ENCODE results near the gene MAPT.

MAPT gene

GRCh38 chr17:45863857-45864654 is 30.3 kb upstream of the MAPT start:
- Histone ChIP-seq H3K9me3 (ENCODE audit: low read length) (no peaks in the 10 kb centered on the region), H3K9ac (ENCODE audit: low read length) (no peak overlapping the region), H3K27me3 (ENCODE audit: control insufficient read depth in 1 of 2, insufficient read depth in 2 of 2, low read length in 2 of 2) (no peaks in the 10 kb centered on the region), H3K4me3 (ENCODE audit: low read depth in 1 of 2, low read length in 2 of 2) (no peak overlapping the region), H3K36me3 (ENCODE audit: insufficient read depth, low read length) (no peaks in the 10 kb centered on the region), H3K4me1 (ENCODE audit: insufficient read depth, low read length) (peaks cover 7% of the 10 kb centered on the region), H3K27ac (ENCODE audit: low read depth, low read length) (no peak overlapping the region)

GRCh38 chr17:45867171-45867570 is 27.2 kb upstream of the MAPT start:
- Histone ChIP-seq H3K27ac (ENCODE audit: low read depth, low read length) (no peak overlapping the region), H3K9me3 (ENCODE audit: low read length) (no peaks in the 10 kb centered on the region), H3K9ac (ENCODE audit: low read length) (no peak overlapping the region), H3K4me1 (ENCODE audit: insufficient read depth, low read length) (no peaks in the 10 kb centered on the region), H3K4me3 (ENCODE audit: low read depth in 1 of 2, low read length in 2 of 2) (no peak overlapping the region), H3K27me3 (ENCODE audit: control insufficient read depth in 1 of 2, insufficient read depth in 2 of 2, low read length in 2 of 2) (no peaks in the 10 kb centered on the region), H3K36me3 (ENCODE audit: insufficient read depth, low read length) (no peaks in the 10 kb centered on the region)

DNA sequence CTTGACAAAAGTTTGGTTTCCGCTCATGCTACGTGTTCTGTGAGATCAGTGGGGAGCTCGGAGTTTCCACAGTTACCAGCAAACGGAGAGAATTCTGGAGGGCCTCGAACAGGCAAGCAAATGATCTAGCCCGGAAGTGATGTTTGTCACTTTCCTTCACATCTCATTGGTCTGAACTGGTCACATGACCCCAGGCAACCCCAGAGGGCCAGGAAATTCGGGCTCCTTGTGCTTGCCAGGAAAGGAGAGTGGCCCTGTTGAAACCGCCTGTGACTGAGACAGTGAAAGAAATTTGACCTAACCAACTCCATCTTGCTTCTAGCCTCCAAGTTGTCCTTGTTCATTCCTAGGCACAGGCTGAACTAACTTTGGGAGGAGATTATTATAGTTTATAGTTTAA is 26.7 kb upstream of the MAPT start:
- no peaks in the 10 kb centered on the region for H3K9me3 ChIP-seq (ENCODE audit: low read length)
- no peaks in the 10 kb centered on the region for H3K36me3 ChIP-seq (ENCODE audit: insufficient read depth, low read length)
- no peak overlapping the region for H3K4me3 ChIP-seq (ENCODE audit: low read depth in 1 of 2, low read length in 2 of 2)
- no peak overlapping the region for H3K27ac ChIP-seq (ENCODE audit: low read depth, low read length)
- no peaks in the 10 kb centered on the region for H3K4me1 ChIP-seq (ENCODE audit: insufficient read depth, low read length)
- no peaks in the 10 kb centered on the region for H3K27me3 ChIP-seq (ENCODE audit: control insufficient read depth in 1 of 2, insufficient read depth in 2 of 2, low read length in 2 of 2)
- no peak overlapping the region for H3K9ac ChIP-seq (ENCODE audit: low read length)

- Histone ChIP-seq H3K36me3 (ENCODE audit: insufficient read depth, low read length) (no peaks in the 10 kb centered on the region), H3K27me3 (ENCODE audit: control insufficient read depth in 1 of 2, insufficient read depth in 2 of 2, low read length in 2 of 2) (no peaks in the 10 kb centered on the region), H3K9me3 (ENCODE audit: low read length) (no peaks in the 10 kb centered on the region), H3K4me1 (ENCODE audit: insufficient read depth, low read length) (no peaks in the 10 kb centered on the region), H3K27ac (ENCODE audit: low read depth, low read length) (no peak overlapping the region), H3K4me3 (ENCODE audit: low read depth in 1 of 2, low read length in 2 of 2) (no peak overlapping the region), H3K9ac (ENCODE audit: low read length) (no peak overlapping the region)
These were observed 26.1 kb upstream of the MAPT start for GRCh38 chr17:45868276-45868675.

DNA sequence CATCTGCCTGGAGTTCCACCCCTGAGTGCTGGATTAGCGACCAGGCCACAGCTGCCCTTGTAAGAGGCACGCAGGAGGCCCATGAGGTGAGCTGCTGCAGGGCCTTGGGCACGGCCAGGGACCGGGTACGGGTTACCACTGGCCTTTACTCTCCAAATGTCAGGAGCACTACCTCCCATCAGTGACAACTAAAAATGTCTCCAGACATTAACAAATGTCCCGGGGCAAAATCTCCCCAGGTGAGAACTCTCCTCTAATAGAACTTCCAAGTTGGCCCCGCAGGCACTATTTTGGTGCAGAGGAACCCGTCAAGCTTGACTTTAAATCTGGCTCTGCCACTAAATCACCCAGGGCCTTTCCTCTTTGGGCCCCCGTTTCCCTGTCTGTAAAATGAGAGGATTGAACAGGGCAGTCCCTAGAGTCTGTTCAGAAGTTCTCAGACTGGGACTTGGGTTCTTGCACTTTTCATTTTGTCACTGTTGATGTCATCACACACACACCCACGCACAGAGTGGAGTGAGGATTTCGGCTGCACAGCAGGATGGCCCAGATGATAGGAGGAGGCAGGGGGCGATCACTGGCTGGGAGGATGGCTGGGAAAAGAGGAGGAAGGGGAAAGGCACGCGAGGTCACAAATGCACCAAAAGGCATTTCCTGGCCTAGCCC is 24.5 kb upstream of the MAPT start:
- no peak overlapping the region for H3K27ac ChIP-seq (ENCODE audit: low read depth, low read length)
- no peaks in the 10 kb centered on the region for H3K4me1 ChIP-seq (ENCODE audit: insufficient read depth, low read length)
- no peak overlapping the region for H3K9ac ChIP-seq (ENCODE audit: low read length)
- no peak overlapping the region for H3K4me3 ChIP-seq (ENCODE audit: low read depth in 1 of 2, low read length in 2 of 2)
- no peaks in the 10 kb centered on the region for H3K36me3 ChIP-seq (ENCODE audit: insufficient read depth, low read length)
- H3K9me3 ChIP-seq (ENCODE audit: low read length), result no peaks in the 10 kb centered on the region
- no peaks in the 10 kb centered on the region for H3K27me3 ChIP-seq (ENCODE audit: control insufficient read depth in 1 of 2, insufficient read depth in 2 of 2, low read length in 2 of 2)

DNA sequence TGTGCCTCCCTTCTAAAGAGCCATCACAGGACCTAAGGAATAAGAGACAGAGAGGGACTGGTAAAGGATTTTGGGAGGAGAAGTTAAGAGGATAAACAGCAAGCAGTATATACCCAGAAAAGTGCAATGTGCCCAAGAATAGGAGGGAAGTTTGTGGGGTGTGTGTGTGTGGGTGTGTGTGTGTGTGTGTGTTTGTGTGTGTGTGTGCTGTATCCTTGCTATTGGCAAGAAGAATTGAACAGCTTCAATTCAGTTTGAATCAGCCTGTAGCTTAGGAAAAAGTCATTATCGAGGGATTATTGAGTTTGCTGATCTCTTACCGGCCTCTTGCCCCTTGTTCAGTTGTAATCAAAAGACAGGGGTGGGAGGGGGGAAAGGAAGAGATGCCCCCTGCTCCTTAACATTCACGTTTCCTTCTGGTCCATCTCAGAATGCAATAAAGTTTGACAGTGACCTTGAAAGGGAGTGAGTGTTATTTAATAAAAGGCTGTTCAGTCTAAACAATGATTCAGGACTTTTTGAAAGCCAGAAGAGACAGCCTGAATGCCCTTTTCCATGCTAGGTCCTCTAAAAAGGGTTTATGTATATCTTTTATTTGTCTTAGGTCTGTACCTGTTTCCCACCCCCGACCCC is 23.9 kb upstream of the MAPT start:
- H3K36me3 ChIP-seq (ENCODE audit: insufficient read depth, low read length), result no peaks in the 10 kb centered on the region
- H3K4me1 ChIP-seq (ENCODE audit: insufficient read depth, low read length), result no peaks in the 10 kb centered on the region
- H3K27me3 ChIP-seq (ENCODE audit: control insufficient read depth in 1 of 2, insufficient read depth in 2 of 2, low read length in 2 of 2), result no peaks in the 10 kb centered on the region
- no peaks in the 10 kb centered on the region for H3K9me3 ChIP-seq (ENCODE audit: low read length)
- H3K27ac ChIP-seq (ENCODE audit: low read depth, low read length), result no peak overlapping the region
- H3K4me3 ChIP-seq (ENCODE audit: low read depth in 1 of 2, low read length in 2 of 2), result no peak overlapping the region
- H3K9ac ChIP-seq (ENCODE audit: low read length), result no peak overlapping the region

- H3K27me3 ChIP-seq (ENCODE audit: control insufficient read depth in 1 of 2, insufficient read depth in 2 of 2, low read length in 2 of 2), result no peaks in the 10 kb centered on the region
- H3K9me3 ChIP-seq (ENCODE audit: low read length), result no peaks in the 10 kb centered on the region
- no peak overlapping the region for H3K9ac ChIP-seq (ENCODE audit: low read length)
- H3K4me1 ChIP-seq (ENCODE audit: insufficient read depth, low read length), result no peaks in the 10 kb centered on the region
- no peaks in the 10 kb centered on the region for H3K36me3 ChIP-seq (ENCODE audit: insufficient read depth, low read length)
- H3K4me3 ChIP-seq (ENCODE audit: low read depth in 1 of 2, low read length in 2 of 2), result no peak overlapping the region
- H3K27ac ChIP-seq (ENCODE audit: low read depth, low read length), result no peak overlapping the region
These were observed 22.6 kb upstream of the MAPT start for GRCh38 chr17:45871718-45872117.

DNA sequence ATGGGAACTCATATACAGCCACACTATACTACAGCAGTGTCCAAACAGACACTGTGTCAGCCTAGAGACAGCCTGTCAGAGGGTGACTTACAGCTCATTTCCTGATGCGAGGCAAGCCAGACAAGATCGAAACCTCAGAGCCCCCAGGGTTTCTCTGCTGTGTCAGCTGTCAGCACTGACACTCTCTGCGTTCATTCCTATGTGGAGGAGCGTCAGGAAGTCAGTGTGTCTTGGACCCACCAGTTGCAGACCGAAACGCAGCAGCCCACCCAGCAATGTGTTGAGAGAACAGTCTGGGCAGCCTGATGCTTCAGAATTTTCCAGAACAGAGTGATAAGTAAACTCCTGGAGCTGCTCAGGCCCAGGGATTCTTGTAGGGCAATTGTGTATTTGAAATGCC is 20.6 kb upstream of the MAPT start:
- no peaks in the 10 kb centered on the region for H3K4me1 ChIP-seq (ENCODE audit: insufficient read depth, low read length)
- no peaks in the 10 kb centered on the region for H3K9me3 ChIP-seq (ENCODE audit: low read length)
- no peak overlapping the region for H3K27ac ChIP-seq (ENCODE audit: low read depth, low read length)
- no peak overlapping the region for H3K4me3 ChIP-seq (ENCODE audit: low read depth in 1 of 2, low read length in 2 of 2)
- no peak overlapping the region for H3K9ac ChIP-seq (ENCODE audit: low read length)
- H3K36me3 ChIP-seq (ENCODE audit: insufficient read depth, low read length), result no peaks in the 10 kb centered on the region
- H3K27me3 ChIP-seq (ENCODE audit: control insufficient read depth in 1 of 2, insufficient read depth in 2 of 2, low read length in 2 of 2), result no peaks in the 10 kb centered on the region

- no peak overlapping the region for H3K27ac ChIP-seq (ENCODE audit: low read depth, low read length)
- H3K27me3 ChIP-seq (ENCODE audit: control insufficient read depth in 1 of 2, insufficient read depth in 2 of 2, low read length in 2 of 2), result no peaks in the 10 kb centered on the region
These were observed 20.2 kb upstream of the MAPT start for GRCh38 chr17:45874151-45874550.

DNA sequence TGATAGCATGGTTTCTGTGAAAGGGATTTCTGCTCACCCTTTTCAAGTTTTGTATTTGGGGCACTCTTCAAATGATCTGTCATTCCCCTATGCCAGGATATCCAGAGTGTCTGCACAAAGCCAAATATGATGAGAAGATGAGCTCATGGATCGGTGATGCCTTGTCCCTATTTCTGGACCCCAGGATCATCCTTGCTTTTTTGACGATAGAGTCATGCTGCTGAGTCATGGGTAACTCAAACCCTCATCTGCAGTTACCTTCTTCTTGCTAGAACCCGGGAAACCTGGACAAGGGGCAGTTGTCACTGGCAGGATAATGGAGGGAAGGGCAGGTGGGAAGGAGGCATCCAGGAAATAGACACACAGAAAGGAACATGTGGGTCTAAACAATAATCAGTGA is 17.8 kb upstream of the MAPT start:
- no peaks in the 10 kb centered on the region for H3K36me3 ChIP-seq (ENCODE audit: insufficient read depth, low read length)

More at GRCh38 chr17:45874151-45874550, 20.2 kb upstream of the MAPT start:
- no peaks in the 10 kb centered on the region for H3K36me3 ChIP-seq (ENCODE audit: insufficient read depth, low read length)
- no peaks in the 10 kb centered on the region for H3K4me1 ChIP-seq (ENCODE audit: insufficient read depth, low read length)
- no peak overlapping the region for H3K9ac ChIP-seq (ENCODE audit: low read length)
- no peak overlapping the region for H3K4me3 ChIP-seq (ENCODE audit: low read depth in 1 of 2, low read length in 2 of 2)
- no peaks in the 10 kb centered on the region for H3K9me3 ChIP-seq (ENCODE audit: low read length)

GRCh38 chr17:45877467-45877866 is 16.9 kb upstream of the MAPT start:
- no peaks in the 10 kb centered on the region for H3K4me1 ChIP-seq (ENCODE audit: insufficient read depth, low read length)
- no peaks in the 10 kb centered on the region for H3K27me3 ChIP-seq (ENCODE audit: control insufficient read depth in 1 of 2, insufficient read depth in 2 of 2, low read length in 2 of 2)
- no peaks in the 10 kb centered on the region for H3K36me3 ChIP-seq (ENCODE audit: insufficient read depth, low read length)
- no peak overlapping the region for H3K9ac ChIP-seq (ENCODE audit: low read length)
- H3K9me3 ChIP-seq (ENCODE audit: low read length), result no peaks in the 10 kb centered on the region
- H3K27ac ChIP-seq (ENCODE audit: low read depth, low read length), result no peak overlapping the region
- H3K4me3 ChIP-seq (ENCODE audit: low read depth in 1 of 2, low read length in 2 of 2), result no peak overlapping the region

More for the DNA sequence above, 17.8 kb upstream of the MAPT start:
- Histone ChIP-seq H3K27ac (ENCODE audit: low read depth, low read length) (no peak overlapping the region), H3K9me3 (ENCODE audit: low read length) (no peaks in the 10 kb centered on the region), H3K27me3 (ENCODE audit: control insufficient read depth in 1 of 2, insufficient read depth in 2 of 2, low read length in 2 of 2) (no peaks in the 10 kb centered on the region), H3K4me1 (ENCODE audit: insufficient read depth, low read length) (no peaks in the 10 kb centered on the region), H3K4me3 (ENCODE audit: low read depth in 1 of 2, low read length in 2 of 2) (no peak overlapping the region), H3K9ac (ENCODE audit: low read length) (no peak overlapping the region)
